B cell (primary cell): ENCODE measurements around the gene SERGEF. TPM values are rescaled to one million over a fixed set of nuclear protein-coding genes. Genes with fewer than 3 reads are reported as not detected.

Experiments used
- ATAC-seq: fragments of 200-7000 bp; cut with Tn5 transposase; one replicate; pipeline ENCODE4 v1.10.0; 2021; ENCODE audit warnings: low read depth, mild to moderate bottlenecking, moderate number of reproducible peaks, moderate library complexity
- CTCF ChIA-PET: fragments of 350-600 bp; sonication (Branson Sonifier 250); formaldehyde crosslinking; loops from one replicate; lab custom pipeline; 2021; ENCODE audit warnings: antibody characterized with exemption, inconsistent platforms; lab: Charles Lee
- POLR2A ChIA-PET: fragments of 350-600 bp; sonication (Branson Sonifier 250); formaldehyde crosslinking; loops from one replicate; lab custom pipeline; 2021; ENCODE audit warnings: antibody characterized with exemption; lab: Charles Lee
- DNase-seq: peaks from one replicate; pipeline ENCODE4 v3.0.0; 2013
- H2AFZ ChIP-seq: 2 replicates; pipeline ENCODE4 v1.6.1; 2012; ENCODE audit warnings: mild to moderate bottlenecking, low read depth, low read length; ENCODE audit not compliant: insufficient read depth, poor library complexity, severe bottlenecking
- H3K27ac ChIP-seq, 2 donors: 1 replicate in 1 of 2; 2 replicates in 1 of 2; pipeline ENCODE4 v1.5.1; 2012 to 2013; ENCODE audit warnings: low read length in 2 of 2, mild to moderate bottlenecking in 2 of 2, moderate library complexity in 1 of 2
- H3K27me3 ChIP-seq, 4 experiments: fragments of 200-600 bp in 1 of 4; sonication (generic) in 1 of 4; replicated peaks in 1 of 4; 1 replicate in 2 of 4; 2 replicates in 2 of 4; pipeline versions ENCODE4 v1.6.1 to v1.7.0; 2013 to 2016; ENCODE audit warnings: low read length in 3 of 4, mild to moderate bottlenecking in 2 of 4, mixed read lengths in 1 of 4, moderate library complexity in 1 of 4; ENCODE audit not compliant: insufficient read depth in 4 of 4, control insufficient read depth in 3 of 4; ENCODE audit errors: control extremely low read depth in 1 of 4
- H3K36me3 ChIP-seq, 2 experiments: replicated peaks in 1 of 2; 1 replicate in 1 of 2; 2 replicates in 1 of 2; pipeline versions ENCODE4 v1.6.1 to v1.7.1; 2013; ENCODE audit warnings: low read length in 1 of 2; ENCODE audit not compliant: insufficient read depth in 2 of 2, control insufficient read depth in 1 of 2; ENCODE audit errors: control extremely low read depth in 1 of 2, extremely low read depth in 1 of 2
- H3K4me1 ChIP-seq, 2 donors: fragments of 200-600 bp in 1 of 2; sonication (generic) in 1 of 2; 1 replicate in 1 of 2; 2 replicates in 1 of 2; pipeline versions ENCODE4 v1.5.1 to v1.6.1; 2013 to 2017; ENCODE audit warnings: low read length in 2 of 2; ENCODE audit not compliant: control insufficient read depth in 2 of 2, insufficient read depth in 2 of 2
- H3K4me2 ChIP-seq: replicated peaks from 2 replicates; pipeline ENCODE3; 2012; ENCODE audit warnings: mild to moderate bottlenecking, low read depth, low read length; ENCODE audit not compliant: poor library complexity, severe bottlenecking
- H3K4me3 ChIP-seq, 5 experiments: fragments of 200-600 bp in 1 of 5; sonication (generic) in 1 of 5; 1 replicate in 3 of 5; 2 replicates in 2 of 5; pipeline versions ENCODE4 v1.5.1 to v1.7.0; 2011 to 2016; ENCODE audit warnings: low read length in 4 of 5, mild to moderate bottlenecking in 4 of 5, low read depth in 2 of 5, control low read depth in 1 of 5, moderate library complexity in 1 of 5; ENCODE audit not compliant: insufficient read depth in 1 of 5; ENCODE audit errors: control extremely low read depth in 1 of 5, extremely low read depth in 1 of 5
- H3K79me2 ChIP-seq: fragments of 200-600 bp; sonication (generic); one replicate; pipeline ENCODE4 v1.6.0; 2016; ENCODE audit warnings: low read length; ENCODE audit not compliant: control insufficient read depth, insufficient read depth
- H3K9ac ChIP-seq: fragments of 200-600 bp; sonication (generic); 2 replicates; pipeline ENCODE4 v1.6.1; 2017; ENCODE audit warnings: mild to moderate bottlenecking, low read length, moderate library complexity
- H3K9me3 ChIP-seq, 3 donors: one replicate each; pipeline versions ENCODE4 v1.6.1 to v1.7.1; 2013; ENCODE audit warnings: low read length in 2 of 3; ENCODE audit not compliant: control insufficient read depth in 2 of 3, insufficient read depth in 1 of 3; ENCODE audit errors: control extremely low read depth in 1 of 3
- H4K20me1 ChIP-seq: 2 replicates; pipeline ENCODE4 v1.6.0; 2012; ENCODE audit warnings: mild to moderate bottlenecking, low read length; ENCODE audit not compliant: insufficient read depth, control insufficient read depth, poor library complexity, severe bottlenecking
- H3K27ac Mint-ChIP-seq: one replicate; pipeline ENCODE4 v1.8.0; 2021; ENCODE audit warnings: mixed read lengths
- H3K27me3 Mint-ChIP-seq: one replicate; pipeline ENCODE4 v1.8.0; 2021; ENCODE audit warnings: mixed read lengths
- H3K4me1 Mint-ChIP-seq: one replicate; pipeline ENCODE4 v1.8.0; 2021; ENCODE audit warnings: mixed read lengths
- H3K4me3 Mint-ChIP-seq: one replicate; pipeline ENCODE4 v1.8.0; 2021; ENCODE audit warnings: mixed read lengths
- H3K9me3 Mint-ChIP-seq: one replicate; pipeline ENCODE4 v1.8.0; 2022; ENCODE audit warnings: mixed read lengths; ENCODE audit not compliant: insufficient read depth
- EZH2 ChIP-seq: IDR thresholded peaks from 2 replicates; pipeline ENCODE4 v1.6.1; 2012; ENCODE audit warnings: borderline replicate concordance, low read depth, mild to moderate bottlenecking, moderate library complexity, low read length; ENCODE audit not compliant: insufficient read depth, poor library complexity, severe bottlenecking
- WGBS: methylation state at CpG from one replicate; pipeline ENCODE4 v1.1.5; 2013; ENCODE audit warnings: missing lambda C conversion rate; ENCODE audit not compliant: insufficient coverage; 5-methylcytosine and 5-hydroxymethylcytosine counted together
- intact Hi-C: fragments of 100-400 bp; cut with micrococcal nuclease; formaldehyde crosslinking; loops from one replicate; pipeline ENCODE4 v1.10.0; 2022
- polyA plus RNA-seq: library from polyadenylated mRNA; depleted of rRNA; stranded (reverse); fragments of >200 nt; gene quantifications from 2 replicates; pipeline ENCODE4 v1.2.3, GENCODE V29; 2012
- total RNA-seq, 2 donors: library from RNA; stranded (reverse); fragments of 120-200 nt in 1 of 2; gene quantifications; 1 replicate in 1 of 2; 2 replicates in 1 of 2; pipeline versions ENCODE4 v1.2.3 to v1.2.4, GENCODE V29; 2013 to 2022
- TF ChIP-seq, protein P1 (sequence below): fragments of 200-600 bp; IDR thresholded peaks from one replicate; pipeline ENCODE4 v1.8.0; 2022; ENCODE audit warnings: antibody characterized with exemption, mild to moderate bottlenecking

The SERGEF gene
- total and polyA plus RNA-seq, 2 donors (not counting 1 experiment from before 2014, with no cell fraction given): 24.2 to 54.3 TPM

DNA sequence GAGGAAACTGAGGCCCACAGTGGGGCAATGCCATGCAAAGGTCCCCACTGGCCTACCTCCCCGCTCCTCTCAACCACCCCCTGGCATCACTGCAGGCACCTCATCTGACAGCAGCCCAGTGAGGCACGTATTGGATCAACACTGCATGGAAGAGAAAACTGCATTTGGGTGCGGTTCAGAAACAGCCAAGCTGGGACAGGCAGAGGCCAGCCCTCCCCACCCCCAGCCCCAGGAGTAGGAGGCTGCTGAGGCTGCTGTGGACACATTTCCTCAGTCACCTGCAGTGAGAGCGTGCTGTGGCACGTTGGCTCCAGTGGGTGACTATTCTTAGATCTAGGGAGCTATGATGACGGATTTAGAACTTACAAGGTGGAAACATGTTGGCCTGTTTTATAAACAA lies 214.6 kb downstream of the SERGEF start:
- H3K27ac Mint-ChIP-seq: no peak overlapping the region
- Histone ChIP-seq H2AFZ (no peak overlapping the region), H3K4me3 (no peak overlapping the region), H3K9me3 (peaks cover 0 to 2% (median 0%) of the 10 kb centered on the region in 3 donors), H3K9ac (no peak overlapping the region), H3K27me3 (no peaks in the 10 kb centered on the region), H4K20me1 (no peaks in the 10 kb centered on the region), H3K4me2 (no peak overlapping the region), H3K27ac (no peak overlapping the region), H3K4me1 (no peaks in the 10 kb centered on the region), H3K79me2 (no peaks in the 10 kb centered on the region), H3K36me3 (no peaks in the 10 kb centered on the region)
- no peaks in the 10 kb centered on the region for H3K27me3 Mint-ChIP-seq
- ATAC-seq: no peak
- intact Hi-C loops: no loop called here
- TF ChIP-seq, protein P1, sequence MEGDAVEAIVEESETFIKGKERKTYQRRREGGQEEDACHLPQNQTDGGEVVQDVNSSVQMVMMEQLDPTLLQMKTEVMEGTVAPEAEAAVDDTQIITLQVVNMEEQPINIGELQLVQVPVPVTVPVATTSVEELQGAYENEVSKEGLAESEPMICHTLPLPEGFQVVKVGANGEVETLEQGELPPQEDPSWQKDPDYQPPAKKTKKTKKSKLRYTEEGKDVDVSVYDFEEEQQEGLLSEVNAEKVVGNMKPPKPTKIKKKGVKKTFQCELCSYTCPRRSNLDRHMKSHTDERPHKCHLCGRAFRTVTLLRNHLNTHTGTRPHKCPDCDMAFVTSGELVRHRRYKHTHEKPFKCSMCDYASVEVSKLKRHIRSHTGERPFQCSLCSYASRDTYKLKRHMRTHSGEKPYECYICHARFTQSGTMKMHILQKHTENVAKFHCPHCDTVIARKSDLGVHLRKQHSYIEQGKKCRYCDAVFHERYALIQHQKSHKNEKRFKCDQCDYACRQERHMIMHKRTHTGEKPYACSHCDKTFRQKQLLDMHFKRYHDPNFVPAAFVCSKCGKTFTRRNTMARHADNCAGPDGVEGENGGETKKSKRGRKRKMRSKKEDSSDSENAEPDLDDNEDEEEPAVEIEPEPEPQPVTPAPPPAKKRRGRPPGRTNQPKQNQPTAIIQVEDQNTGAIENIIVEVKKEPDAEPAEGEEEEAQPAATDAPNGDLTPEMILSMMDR: no peak
- TF ChIP-seq EZH2: no peak
- 100% methylated on average over 4 of the region's 6 CpGs for WGBS
- no peaks in the 10 kb centered on the region for H3K4me1 Mint-ChIP-seq
- H3K9me3 Mint-ChIP-seq: no peaks in the 10 kb centered on the region
- ChIA-PET CTCF (no interaction called here), POLR2A (no interaction called here)
- no peak overlapping the region for H3K4me3 Mint-ChIP-seq
- no peak for DNase-seq

DNA sequence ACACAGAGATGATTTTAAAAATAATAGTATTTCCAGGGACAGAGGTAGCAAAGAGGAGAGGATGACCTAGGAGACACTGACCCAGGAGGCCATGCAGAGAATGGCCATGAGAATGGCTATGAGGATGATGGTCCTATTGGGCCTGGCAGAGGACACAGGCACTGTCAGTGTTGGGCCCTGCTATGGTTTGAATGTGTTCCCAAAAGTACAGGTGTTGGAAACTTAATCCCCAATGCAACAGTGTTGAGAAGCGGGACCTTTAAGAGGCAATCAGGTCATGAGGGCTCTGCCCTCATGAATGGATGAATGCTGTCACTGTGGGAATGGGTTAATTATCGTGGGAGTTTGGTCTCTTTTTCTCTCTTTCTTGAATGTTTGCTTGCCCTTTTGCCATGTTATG lies 216.7 kb downstream of the SERGEF start:
- H3K4me3 Mint-ChIP-seq: no peak overlapping the region

More for the DNA sequence above, 216.7 kb downstream of the SERGEF start:
- Mint-ChIP-seq H3K4me1 (no peaks in the 10 kb centered on the region), H3K27me3 (no peaks in the 10 kb centered on the region), H3K9me3 (no peaks in the 10 kb centered on the region), H3K27ac (no peak overlapping the region)
- 94% methylated on average over 2 of the region's 2 CpGs for WGBS
- Histone ChIP-seq H3K79me2 (no peaks in the 10 kb centered on the region), H3K4me3 (no peak overlapping the region), H3K36me3 (no peaks in the 10 kb centered on the region), H2AFZ (no peak overlapping the region), H3K4me2 (no peak overlapping the region), H3K4me1 (no peaks in the 10 kb centered on the region), H3K9me3 (peaks cover 0 to 2% (median 0%) of the 10 kb centered on the region in 3 donors), H4K20me1 (no peaks in the 10 kb centered on the region), H3K9ac (no peak overlapping the region), H3K27ac (no peak overlapping the region), H3K27me3 (no peaks in the 10 kb centered on the region)
- no peak for DNase-seq
- CTCF ChIA-PET: no interaction called here
- POLR2A ChIA-PET: no interaction called here
- intact Hi-C loops: no loop called here
- no peak for ATAC-seq
- no peak for TF ChIP-seq EZH2
- TF ChIP-seq, protein P1: no peak
